Stimulated activated CD4-positive, alpha-beta T cell treated with anti-CD3 and anti-CD28 coated beads, Interleukin-1b, Interleukin-23, amount 100 ng/mL, for 24 hours (primary cell): Measurements from ENCODE around the gene ALK.

Experiments
- DNase-seq, 4 experiments: peaks; one replicate each; pipeline ENCODE4 v3.0.0-alpha.2; 2020; ENCODE audit warnings: low read depth in 4 of 4, low spot score in 1 of 4

ALK gene

GRCh38 chr2:29509397-29509796 is 412.0 kb downstream of the ALK start:
- no peak for DNase-seq

- DNase-seq, result no peak
Observed at GRCh38 chr2:29504746-29505145, 416.6 kb downstream of the ALK start.

GRCh38 chr2:29502460-29502911 is 418.9 kb downstream of the ALK start:
- no peak for DNase-seq

GRCh38 chr2:29497375-29497774 is 424.0 kb downstream of the ALK start:
- no peak for DNase-seq

GRCh38 chr2:29496198-29496597 is 425.2 kb downstream of the ALK start:
- no peak for DNase-seq

GRCh38 chr2:29495536-29496060 is 425.8 kb downstream of the ALK start:
- no peak for DNase-seq

- DNase-seq, result no peak
Observed at GRCh38 chr2:29495068-29495467, 426.3 kb downstream of the ALK start.

- DNase-seq, result no peak
Observed at GRCh38 chr2:29492701-29493100, 428.7 kb downstream of the ALK start.

GRCh38 chr2:29490045-29490444 is 431.3 kb downstream of the ALK start:
- DNase-seq, result no peak

GRCh38 chr2:29489568-29489967 is 431.8 kb downstream of the ALK start:
- no peak for DNase-seq

- DNase-seq, result no peak
Observed at GRCh38 chr2:29487967-29488555, 433.3 kb downstream of the ALK start.

- no peak for DNase-seq
Observed at GRCh38 chr2:29485631-29486030, 435.8 kb downstream of the ALK start.

- DNase-seq, result no peak
Observed at GRCh38 chr2:29485117-29485516, 436.3 kb downstream of the ALK start.

- DNase-seq, result no peak
Observed at GRCh38 chr2:29482867-29483266, 438.5 kb downstream of the ALK start.

GRCh38 chr2:29482348-29482747 is 439.0 kb downstream of the ALK start:
- DNase-seq, result no peak

- DNase-seq, result no peak
Observed at GRCh38 chr2:29481313-29481712, 440.1 kb downstream of the ALK start.

GRCh38 chr2:29480426-29480825 is 441.0 kb downstream of the ALK start:
- no peak for DNase-seq

GRCh38 chr2:29479401-29479800 is 442.0 kb downstream of the ALK start:
- no peak for DNase-seq

- no peak for DNase-seq
Observed at GRCh38 chr2:29478641-29479040, 442.7 kb downstream of the ALK start.

- no peak for DNase-seq
Observed at GRCh38 chr2:29477186-29477585, 444.2 kb downstream of the ALK start.

GRCh38 chr2:29475499-29475898 is 445.9 kb downstream of the ALK start:
- DNase-seq, result no peak

- DNase-seq, result no peak
Observed at GRCh38 chr2:29469961-29470360, 451.4 kb downstream of the ALK start.

GRCh38 chr2:29469516-29469915 is 451.9 kb downstream of the ALK start:
- no peak for DNase-seq
